C4-2B (cell line): ENCODE measurements around the gene SERPINB11.

Experiments
- CTCF ChIP-seq: fragments of 450-650 bp; conservative IDR thresholded peaks from 2 replicates; pipeline ENCODE4 v1.5.1; 2017; ENCODE audit warnings: mild to moderate bottlenecking
- ZFX ChIP-seq: fragments of 450-650 bp; IDR thresholded peaks from 2 replicates; pipeline ENCODE4 v1.6.1; 2017

- TF ChIP-seq CTCF (no peak), ZFX (no peak)
These were observed 28.0 kb downstream of the SERPINB11 start for GRCh38 chr18:63730773-63731172.
